A673 (cell line): ENCODE data around the gene SNRPA1.

ENCODE experiments used
- CTCF ChIP-seq: fragments of 300-800, 200-600 bp; sonication (generic); conservative IDR thresholded peaks from 2 replicates; pipeline ENCODE4 v1.5.1; 2017; ENCODE audit warnings: low read depth, mild to moderate bottlenecking, antibody characterized with exemption, low read length, moderate library complexity, mixed read lengths
- EZH2 ChIP-seq: fragments of 200-600 bp; sonication (generic); IDR thresholded peaks from 2 replicates; pipeline ENCODE4 v1.6.1; 2017; ENCODE audit warnings: borderline replicate concordance, low read depth, mild to moderate bottlenecking, mixed read lengths, antibody characterized with exemption, low read length; ENCODE audit not compliant: poor library complexity, severe bottlenecking

GRCh38 chr15:101266787-101267186 lies 28.3 kb downstream of the SNRPA1 start:
- TF ChIP-seq CTCF (no peak), EZH2 (no peak)
